Stimulated activated CD8-positive, alpha-beta memory T cell treated with anti-CD3 and anti-CD28 coated beads, Interleukin-7, amount 100 ng/mL, for 48 hours (primary cell): ENCODE results near the gene SIRT3.
"Not testable (repeated sequence)": the region's sequence is repeated elsewhere in the genome, so short reads cannot be mapped to it uniquely, and the experiment has no call there.

ENCODE experiments used
- DNase-seq, 2 donors: peaks; one replicate each; pipeline ENCODE4 v3.0.0-alpha.2; 2020; ENCODE audit warnings: low read depth in 1 of 2; ENCODE audit errors: extremely low read depth in 1 of 2

The SIRT3 gene

GRCh38 chr11:204587-205109, 31.5 kb downstream of the SIRT3 start:
- DNase-seq = no peak

- no peak for DNase-seq
Measured at GRCh38 chr11:203945-204586, 32.1 kb downstream of the SIRT3 start.

- no peak for DNase-seq
Measured at GRCh38 chr11:203056-203944, 32.8 kb downstream of the SIRT3 start.

GRCh38 chr11:202490-202889, 33.7 kb downstream of the SIRT3 start:
- DNase-seq = no peak

- no peak for DNase-seq
Measured at GRCh38 chr11:201966-202365, 34.2 kb downstream of the SIRT3 start.

GRCh38 chr11:200224-201003, 35.7 kb downstream of the SIRT3 start:
- no peak for DNase-seq

- no peak for DNase-seq
Measured at GRCh38 chr11:199782-200181, 36.4 kb downstream of the SIRT3 start.

- no peak for DNase-seq
Measured at GRCh38 chr11:199004-199581, 37.0 kb downstream of the SIRT3 start.

GRCh38 chr11:198236-198806, 37.8 kb downstream of the SIRT3 start:
- DNase-seq = no peak

- no peak for DNase-seq
Measured at GRCh38 chr11:197741-198235, 38.4 kb downstream of the SIRT3 start.

- no peak for DNase-seq
Measured at GRCh38 chr11:196786-197731, 39.1 kb downstream of the SIRT3 start.

GRCh38 chr11:193481-193880, 42.7 kb downstream of the SIRT3 start:
- DNase-seq = not testable (repeated sequence)

- DNase-seq = not testable (repeated sequence)
Measured at GRCh38 chr11:192674-193128, 43.4 kb downstream of the SIRT3 start, which contains the start of gene SCGB1C1. Gene SCGB1C1, plus strand, starts transcription at chr11:193078. Its CDS starts 22 bp downstream, at chr11:193100.

GRCh38 chr11:191490-192478, 44.4 kb downstream of the SIRT3 start:
- DNase-seq = not testable (repeated sequence)

GRCh38 chr11:190546-190945, 45.6 kb downstream of the SIRT3 start:
- not testable (repeated sequence) for DNase-seq

- peak in 1 of 2 donors; percentile 57 for DNase-seq
Measured at GRCh38 chr11:189843-190311, 46.3 kb downstream of the SIRT3 start.

GRCh38 chr11:189200-189783, 46.9 kb downstream of the SIRT3 start:
- DNase-seq = not testable (repeated sequence)
